GM19468 (cell line): ENCODE measurements around the gene FCHSD1.
A peak's percentile ranks its signal among the peaks of the same experiment; 100 is the strongest.

Experiments
- ATAC-seq: cut with Tn5 transposase; IDR thresholded peaks from one replicate; pipeline ENCODE4 v1.9.1; 2021; ENCODE audit warnings: mild to moderate bottlenecking, moderate library complexity, moderate number of reproducible peaks; ENCODE audit not compliant: unreplicated experiment; ENCODE audit errors: extremely low read depth

Gene FCHSD1

GRCh38 chr5:141650851-141651727 is at the start of gene FCHSD1:
Gene FCHSD1, minus strand, starts transcription at chr5:141651418. Its CDS starts 50 bp downstream, at chr5:141651368.
- peak; percentile 41 for ATAC-seq

GRCh38 chr5:141697586-141697985 is 46.4 kb upstream of the FCHSD1 start:
- ATAC-seq = no peak

GRCh38 chr5:141696431-141696830 is 45.2 kb upstream of the FCHSD1 start:
- ATAC-seq = no peak

- ATAC-seq = no peak
These were observed 44.5 kb upstream of the FCHSD1 start for GRCh38 chr5:141695627-141696215.

GRCh38 chr5:141694479-141694878 is 43.3 kb upstream of the FCHSD1 start:
- no peak for ATAC-seq

- ATAC-seq = no peak
These were observed 41.9 kb upstream of the FCHSD1 start for GRCh38 chr5:141692919-141693725.

DNA sequence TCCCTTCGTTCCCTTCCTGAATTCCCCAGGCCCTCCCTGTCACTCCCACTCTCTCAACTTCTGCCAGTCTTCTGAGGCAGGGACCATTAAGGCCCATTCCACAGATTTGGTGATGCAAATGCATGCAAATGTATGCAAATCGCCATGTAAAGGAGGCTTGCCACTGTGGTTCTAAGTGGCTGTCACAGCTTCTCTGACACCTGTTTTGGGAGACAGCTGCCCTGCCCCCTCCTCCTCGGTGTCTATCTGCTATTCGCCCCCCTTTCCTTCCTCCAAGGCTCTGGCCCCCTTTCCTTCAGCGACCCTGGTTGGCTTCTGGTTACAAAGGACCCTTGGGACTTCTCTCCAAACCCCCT is 41.3 kb upstream of the FCHSD1 start:
- no peak for ATAC-seq

DNA sequence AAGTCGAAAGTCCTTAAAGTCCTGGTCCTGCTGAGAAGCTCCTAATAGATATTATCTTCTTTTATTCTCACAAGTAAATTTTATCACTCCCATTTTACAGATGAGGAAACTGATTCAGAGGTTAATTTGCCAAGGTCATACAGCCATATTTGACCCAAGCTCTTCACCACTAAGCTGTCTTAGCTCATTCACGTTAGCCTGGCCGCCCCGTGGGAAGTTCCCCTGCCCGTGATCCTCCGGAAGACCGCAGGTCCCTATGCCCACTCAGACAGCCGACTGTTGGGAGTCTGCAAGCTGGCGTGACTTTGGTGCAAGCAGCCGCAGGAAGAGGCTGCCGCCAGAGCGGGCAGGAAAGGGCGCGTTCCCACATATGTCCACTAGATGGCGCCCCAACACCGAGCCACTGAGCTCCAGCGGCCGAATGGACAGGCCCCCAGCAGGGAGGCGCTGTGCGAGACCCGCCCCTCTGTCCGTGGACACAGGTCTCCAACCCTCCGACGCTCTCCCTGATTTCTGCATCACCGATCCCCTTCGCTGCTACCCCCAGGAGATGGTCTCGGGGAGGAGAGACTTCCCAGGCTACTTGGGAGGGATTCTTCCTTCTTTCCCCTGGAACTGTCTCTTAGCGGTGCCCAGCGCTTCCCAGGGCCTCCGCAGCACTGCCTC is 40.8 kb upstream of the FCHSD1 start:
- peak; percentile 79 for ATAC-seq

GRCh38 chr5:141691286-141691866 is 40.2 kb upstream of the FCHSD1 start:
- ATAC-seq = no peak

DNA sequence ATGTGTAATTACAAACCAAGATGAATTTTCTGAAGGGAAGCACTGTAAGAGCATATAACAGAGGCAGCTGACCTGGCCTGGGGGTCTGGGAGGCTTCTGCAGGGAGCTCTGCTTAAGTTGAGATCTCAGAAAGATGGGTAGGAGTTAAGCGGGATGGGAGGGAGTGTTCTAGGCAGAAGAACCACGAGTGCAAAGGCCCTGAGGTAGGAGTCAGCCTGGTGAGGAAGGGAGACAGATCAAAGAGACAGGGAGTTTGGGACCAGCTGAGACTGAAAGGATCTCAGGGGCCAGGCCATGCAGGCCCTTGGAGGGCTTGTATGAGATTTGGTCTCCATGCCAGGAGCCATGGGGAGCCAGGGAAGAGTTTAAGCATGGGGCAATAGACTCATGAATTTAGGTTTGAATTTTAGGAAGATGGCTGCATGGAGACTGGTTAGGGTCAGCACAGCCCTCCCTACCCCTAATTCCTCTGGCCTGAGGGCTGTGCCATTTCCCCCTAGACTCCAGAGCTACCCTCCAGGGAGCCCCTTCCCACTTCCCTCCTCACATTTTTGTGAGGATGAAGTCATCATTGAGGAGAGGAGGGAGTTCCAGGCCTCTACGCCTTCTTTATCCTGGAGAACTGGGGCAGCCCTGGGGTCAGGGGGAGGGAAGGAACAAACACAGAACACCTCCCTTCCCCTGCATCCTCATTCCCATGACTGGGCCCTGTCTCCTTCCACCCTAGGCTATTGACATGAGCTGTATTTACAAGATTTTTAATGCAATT is 35.6 kb upstream of the FCHSD1 start:
- no peak for ATAC-seq

DNA sequence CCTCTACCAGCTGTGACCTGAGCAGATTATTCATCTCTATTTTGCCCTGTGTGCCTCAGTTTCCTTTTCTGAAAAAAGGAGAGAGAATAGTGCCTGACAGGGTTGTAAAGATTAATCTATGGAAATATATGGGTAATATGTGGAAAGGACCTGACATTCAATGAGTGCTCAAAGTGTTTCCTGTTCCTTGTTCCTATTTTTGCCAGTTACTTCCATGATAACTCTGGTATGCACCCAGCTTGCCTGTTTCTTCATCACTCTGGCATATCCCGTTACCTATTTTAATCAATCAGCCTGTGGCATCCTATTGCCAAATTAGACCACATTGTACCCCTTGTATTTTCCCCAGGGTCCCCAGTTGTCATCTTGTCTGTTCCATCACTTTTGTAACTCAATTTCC is 34.4 kb upstream of the FCHSD1 start:
- ATAC-seq = no peak

DNA sequence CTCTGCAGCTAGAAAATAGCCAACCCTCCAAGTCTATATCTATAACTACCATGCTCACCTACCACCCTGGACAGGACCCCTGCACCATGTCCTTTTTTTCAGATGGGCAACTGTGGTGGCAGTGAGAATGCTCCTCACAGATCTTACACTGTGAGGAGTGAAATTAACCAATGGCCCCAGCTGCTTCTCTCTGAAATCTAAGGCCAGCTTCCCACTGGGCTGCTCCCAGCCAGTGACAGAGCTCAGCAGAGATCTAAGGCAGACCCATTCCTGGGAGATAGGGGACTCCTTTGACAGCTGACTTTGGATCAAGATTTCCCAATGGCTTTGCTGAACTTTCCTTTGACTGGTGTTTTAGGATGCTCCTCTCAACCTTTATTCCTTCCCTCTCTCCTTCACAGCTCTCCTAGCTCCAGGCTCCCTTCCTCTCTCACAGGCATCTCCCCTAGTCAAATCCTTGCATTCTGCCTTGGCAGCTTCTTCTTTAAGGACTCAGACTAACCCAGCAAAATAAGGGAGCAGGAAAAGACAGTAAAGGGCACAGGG is 32.5 kb upstream of the FCHSD1 start:
- no peak for ATAC-seq

GRCh38 chr5:141681695-141682641 is 30.8 kb upstream of the FCHSD1 start, which contains the start of gene ARAP3:
Gene ARAP3, minus strand, starts transcription at chr5:141682230. Its CDS starts 1,744 bp downstream, at chr5:141680486.
- ATAC-seq = no peak

DNA sequence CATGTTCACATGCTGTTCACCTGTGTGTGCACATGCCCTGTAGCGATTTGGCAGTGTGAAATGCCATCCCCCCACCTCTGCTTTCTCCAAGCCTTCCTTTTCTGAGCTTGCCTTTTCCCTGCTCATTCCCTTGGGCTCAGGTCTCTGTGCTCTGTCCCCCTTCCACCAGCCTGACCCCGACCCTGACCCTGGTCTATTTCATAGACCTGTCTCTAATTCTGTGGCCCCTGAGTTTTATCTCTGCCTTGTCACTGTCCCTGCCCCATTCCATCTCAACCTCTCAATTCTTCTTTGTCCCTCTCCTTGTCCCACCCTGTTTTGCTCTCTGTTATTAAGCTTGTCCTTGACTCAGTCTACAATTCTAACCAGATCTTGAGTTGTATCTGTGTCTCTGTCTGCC is 30.1 kb upstream of the FCHSD1 start:
- ATAC-seq = no peak

DNA sequence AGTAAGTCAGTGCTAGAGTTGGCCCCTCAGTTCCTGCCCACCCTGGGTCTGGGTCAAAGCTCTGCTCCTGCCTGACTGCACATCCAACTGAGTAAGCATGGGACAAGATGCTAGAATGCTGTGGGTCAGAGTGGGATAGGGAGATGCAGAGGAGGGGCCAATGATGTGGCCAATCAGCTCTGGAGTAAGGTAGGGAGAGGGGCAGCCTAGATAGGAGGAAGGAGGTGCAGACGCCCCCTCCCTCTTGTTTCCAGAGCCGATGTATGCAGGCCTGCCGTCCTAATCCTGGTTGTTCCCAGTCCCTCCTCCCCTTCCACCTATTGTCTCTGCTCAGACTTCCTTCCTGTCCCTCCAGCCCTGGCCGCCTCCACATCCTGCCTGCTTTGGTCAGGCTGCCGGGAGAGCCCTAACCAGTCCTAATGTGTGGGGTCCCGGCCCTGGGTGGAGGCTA is 29.6 kb upstream of the FCHSD1 start:
- no peak for ATAC-seq

DNA sequence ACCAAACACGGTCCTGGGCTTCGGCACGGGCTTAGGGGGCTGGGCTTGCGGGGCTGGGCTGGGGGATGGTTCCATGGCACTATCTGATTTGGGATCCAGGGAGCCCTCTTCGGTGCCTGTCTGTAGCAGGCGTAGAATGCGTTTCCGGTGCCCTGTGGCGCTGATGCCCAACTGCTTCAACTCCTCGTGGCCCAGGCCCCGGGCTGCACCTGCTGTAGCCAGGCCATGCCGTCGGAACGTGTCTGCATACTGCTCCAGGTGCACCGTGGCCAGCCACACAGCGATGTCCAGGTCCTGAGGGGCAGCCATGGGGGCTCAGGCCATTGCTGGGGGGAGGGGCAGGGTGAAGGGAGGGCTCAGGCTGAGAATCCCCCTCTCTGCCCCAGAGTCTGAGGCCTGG is 29.0 kb upstream of the FCHSD1 start:
- ATAC-seq = no peak

GRCh38 chr5:141677415-141677814 is 26.2 kb upstream of the FCHSD1 start:
- no peak for ATAC-seq

- ATAC-seq = no peak
These were observed 24.5 kb upstream of the FCHSD1 start for GRCh38 chr5:141675672-141676071.
